ENCODE data around the gene NR4A3.

- TF ChIP-seq CTCF (conservative IDR thresholded peaks at IDR 0.05 in 1 of 2, IDR thresholded peaks at IDR 0.05 in 1 of 2; ENCODE audit: extremely low read depth in 1 of 2, insufficient read depth in 1 of 2, low read depth in 1 of 2, low read length in 2 of 2): no peak
- TF ChIP-seq EZH2 (IDR thresholded peaks at IDR 0.05; ENCODE audit: borderline replicate concordance, low read length): no peak
Observed at GRCh38 chr9:99859243-99859980, 37.7 kb downstream of the NR4A3 start.

Data from mammary epithelial cell (primary cell).